DND-41 (cell line): ENCODE measurements around the gene RBMS1.
A peak's percentile ranks its signal among the peaks of the same experiment; 100 is the strongest.

ENCODE experiments used
- ATAC-seq: fragments of 200-7000 bp; cut with Tn5 transposase; 3 replicates; pipeline ENCODE4 v1.9.1; 2021; ENCODE audit warnings: low read depth; ENCODE audit not compliant: insufficient read depth
- DNase-seq: peaks from one replicate; pipeline ENCODE4 v3.0.0-alpha.2; 2020
- H2AFZ ChIP-seq: 2 replicates; pipeline ENCODE4 v1.6.0; 2012; ENCODE audit warnings: low read depth, low read length
- H3K27ac ChIP-seq: 2 replicates; pipeline ENCODE4 v1.5.1; 2012; ENCODE audit warnings: low read length, inconsistent platforms
- H3K27me3 ChIP-seq: fragments of 200-600 bp; sonication (generic); 2 replicates; pipeline ENCODE4 v1.6.0; 2012; ENCODE audit warnings: low read length, mild to moderate bottlenecking, inconsistent platforms; ENCODE audit not compliant: insufficient read depth, poor library complexity
- H3K36me3 ChIP-seq: 2 replicates; pipeline ENCODE4 v1.5.1; 2012; ENCODE audit warnings: low read length, inconsistent platforms; ENCODE audit not compliant: insufficient read depth
- H3K4me1 ChIP-seq: 2 replicates; pipeline ENCODE4 v1.5.1; 2012; ENCODE audit warnings: mild to moderate bottlenecking, low read length; ENCODE audit not compliant: insufficient read depth
- H3K4me2 ChIP-seq: 2 replicates; pipeline ENCODE4 v1.6.0; 2012; ENCODE audit warnings: mild to moderate bottlenecking, moderate library complexity, low read length, inconsistent platforms; ENCODE audit not compliant: insufficient read depth
- H3K4me3 ChIP-seq, 2 experiments: fragments of 200-600 bp in 1 of 2; shearing (Covaris generic) in 1 of 2; 2 replicates each; pipeline ENCODE4 v1.5.1; 2012 to 2016; ENCODE audit warnings: inconsistent platforms in 2 of 2, low read length in 2 of 2, mild to moderate bottlenecking in 2 of 2, low read depth in 1 of 2, moderate library complexity in 1 of 2
- H3K79me2 ChIP-seq: 2 replicates; pipeline ENCODE4 v1.6.0; 2012; ENCODE audit warnings: low read length, inconsistent platforms; ENCODE audit not compliant: insufficient read depth
- H3K9ac ChIP-seq: 2 replicates; pipeline ENCODE4 v1.6.0; 2012; ENCODE audit warnings: low read depth, mild to moderate bottlenecking, inconsistent platforms, low read length, moderate library complexity
- H3K9me3 ChIP-seq: 2 replicates; pipeline ENCODE4 v1.5.1; 2012; ENCODE audit warnings: low read length, moderate library complexity, mild to moderate bottlenecking, inconsistent platforms; ENCODE audit not compliant: insufficient read depth, severe bottlenecking
- H4K20me1 ChIP-seq: 2 replicates; pipeline ENCODE4 v1.6.0; 2012; ENCODE audit warnings: low read length; ENCODE audit not compliant: insufficient read depth
- CTCF ChIP-seq: IDR thresholded peaks from 2 replicates; pipeline ENCODE4 v1.5.1; 2012; ENCODE audit warnings: borderline replicate concordance, low read length, moderate library complexity, mild to moderate bottlenecking; ENCODE audit not compliant: poor library complexity, severe bottlenecking; ENCODE audit errors: extremely low read depth
- EZH2 ChIP-seq: IDR thresholded peaks from 3 replicates; pipeline ENCODE4 v1.6.1; 2012; ENCODE audit warnings: borderline replicate concordance, low read depth, mild to moderate bottlenecking, moderate library complexity, low read length, inconsistent platforms; ENCODE audit not compliant: severe bottlenecking

The RBMS1 gene

GRCh38 chr2:160427629-160428404 lies 65.8 kb downstream of the RBMS1 start:
- H3K4me1 ChIP-seq = peaks cover 62% of the 10 kb centered on the region
- H3K27ac ChIP-seq = peak overlapping the region; percentile 92
- H3K9ac ChIP-seq = peak overlapping the region; percentile 57
- no peaks in the 10 kb centered on the region for H3K36me3 ChIP-seq
- DNase-seq (peak; percentile 83), ATAC-seq (peak; percentile 91)
- no peaks in the 10 kb centered on the region for H3K27me3 ChIP-seq
- H4K20me1 ChIP-seq = no peaks in the 10 kb centered on the region
- peaks cover 7% of the 10 kb centered on the region; the same call in 1 of the 2 replicates for H3K79me2 ChIP-seq
- peak overlapping the region; percentile 5 to 45; a peak in 3 of 4 replicates for H3K4me3 ChIP-seq
- peak overlapping the region; percentile 44; the same call in 1 of the 2 replicates for H2AFZ ChIP-seq
- TF ChIP-seq CTCF = no peak
- TF ChIP-seq EZH2 = no peak
- peak overlapping the region; percentile 67 for H3K4me2 ChIP-seq
- peaks cover 7% of the 10 kb centered on the region for H3K9me3 ChIP-seq

DNA sequence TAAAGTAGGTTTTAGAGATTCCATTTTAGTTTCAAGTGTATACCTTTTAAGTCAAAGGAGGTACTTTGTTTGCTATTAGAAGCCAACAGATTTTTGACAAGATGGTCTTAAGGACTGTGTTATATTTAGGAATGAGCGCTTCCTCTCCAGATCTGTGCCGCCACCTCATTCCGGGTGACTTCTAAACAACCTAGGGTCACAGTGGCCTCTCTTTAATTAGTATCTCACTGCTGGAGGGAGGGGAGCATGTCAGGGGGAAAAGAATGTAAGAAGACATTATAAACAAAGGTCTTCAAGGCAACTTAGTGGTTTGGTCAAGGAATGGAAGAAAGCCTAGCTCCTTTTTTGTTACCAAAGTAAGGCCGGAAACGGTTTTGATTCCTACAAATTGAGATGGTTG lies 67.0 kb downstream of the RBMS1 start:
- Histone ChIP-seq H3K79me2 (peaks cover 7% of the 10 kb centered on the region; the same call in 1 of the 2 replicates), H3K4me1 (peaks cover 74% of the 10 kb centered on the region)

DNA sequence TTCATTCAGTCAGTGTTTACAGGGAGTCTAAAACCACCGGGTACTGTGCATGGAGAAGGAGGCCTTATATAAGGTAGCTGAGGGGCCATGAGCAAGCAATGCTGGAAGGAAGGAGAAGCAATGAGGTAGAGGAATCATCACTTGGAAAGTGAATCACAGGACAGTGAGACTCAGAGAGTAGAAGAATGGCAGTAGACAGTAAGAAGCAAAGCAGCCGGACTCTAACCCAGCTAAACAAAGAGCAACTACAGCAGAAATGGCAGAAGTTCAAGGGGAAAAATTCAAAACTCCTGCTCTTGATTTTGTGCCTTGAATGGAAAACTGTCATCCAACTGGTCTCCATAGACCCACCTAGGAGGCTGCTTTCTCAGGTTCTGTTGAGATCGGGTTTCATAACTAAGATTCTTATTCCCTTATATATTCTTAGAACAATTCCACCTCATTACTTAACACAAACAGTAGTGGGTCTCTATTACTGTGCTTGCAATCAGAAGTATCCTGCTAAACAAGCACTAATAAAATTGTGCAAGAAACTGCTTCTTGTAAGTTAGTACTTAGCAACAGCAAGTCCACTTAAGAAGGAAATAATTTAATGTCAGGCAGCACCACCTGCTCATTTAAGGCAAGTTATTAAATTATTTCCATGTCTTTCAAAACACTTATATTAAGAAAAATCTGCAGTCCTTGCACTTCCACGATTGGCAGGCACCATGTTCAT lies 68.0 kb downstream of the RBMS1 start:
- no peak overlapping the region for H2AFZ ChIP-seq
- TF ChIP-seq CTCF = no peak
- no peak for TF ChIP-seq EZH2
- no peak for DNase-seq
- peak overlapping the region; percentile 54; the same call in 1 of the 2 replicates for H3K27ac ChIP-seq
- ATAC-seq = no peak
- H3K4me2 ChIP-seq = no peak overlapping the region
- peaks cover 77% of the 10 kb centered on the region for H3K4me1 ChIP-seq
- no peak overlapping the region for H3K4me3 ChIP-seq
- H3K9me3 ChIP-seq = peaks cover 7% of the 10 kb centered on the region
- no peak overlapping the region for H3K9ac ChIP-seq
- H4K20me1 ChIP-seq = no peaks in the 10 kb centered on the region
- peaks cover 7% of the 10 kb centered on the region; the same call in 1 of the 2 replicates for H3K79me2 ChIP-seq
- no peaks in the 10 kb centered on the region for H3K27me3 ChIP-seq
- H3K36me3 ChIP-seq = no peaks in the 10 kb centered on the region

More for the DNA sequence above, 67.0 kb downstream of the RBMS1 start:
- Histone ChIP-seq H3K9me3 (peaks cover 7% of the 10 kb centered on the region), H3K27me3 (no peaks in the 10 kb centered on the region), H4K20me1 (no peaks in the 10 kb centered on the region), H3K27ac (peak overlapping the region; percentile 92), H3K9ac (0 out of 2 replicates have a peak overlapping the region, but pooled peaks have one; percentile 57), H3K4me2 (no peak overlapping the region; the same call in 1 of the 2 replicates), H3K36me3 (no peaks in the 10 kb centered on the region), H2AFZ (no peak overlapping the region), H3K4me3 (no peak overlapping the region)
- no peak for ATAC-seq
- no peak for DNase-seq
- TF ChIP-seq CTCF (no peak), EZH2 (no peak)
